Measurements from ENCODE around the gene WIPI1. TPM values are rescaled to one million over a fixed set of nuclear protein-coding genes. Genes with fewer than 3 reads are reported as not detected.

WIPI1 gene
- polyA plus RNA-seq, 1 donor (not counting 4 experiments of a cell fraction or from before 2014, with no cell fraction given): 49.4 TPM

GRCh38 chr17:68431045-68431608, 26.2 kb downstream of the WIPI1 start:
- Histone ChIP-seq H3K27me3 (ENCODE audit: control insufficient read depth, extremely low read depth, insufficient read depth, low read length) (no peaks in the 10 kb centered on the region), H3K4me3 (ENCODE audit: control insufficient read depth in 2 of 3, extremely low read depth in 1 of 3, insufficient read depth in 2 of 3, low read depth in 1 of 3, low read length in 3 of 3) (no peak overlapping the region), H3K27ac (ENCODE audit: control insufficient read depth, insufficient read depth, low read length) (no peak overlapping the region), H3K4me1 (ENCODE audit: control insufficient read depth, extremely low read depth, insufficient read depth, low read length) (peaks cover 2% of the 10 kb centered on the region), H3K9ac (ENCODE audit: control insufficient read depth, extremely low read depth, insufficient read depth, low read length) (no peak overlapping the region), H3K4me2 (ENCODE audit: control insufficient read depth, extremely low read depth, insufficient read depth, low read depth, low read length) (no peak overlapping the region), H3K9me1 (ENCODE audit: control insufficient read depth, extremely low read depth, insufficient read depth, low read length) (no peaks in the 10 kb centered on the region), H3K79me2 (ENCODE audit: control insufficient read depth, insufficient read depth, low read length) (no peaks in the 10 kb centered on the region), H3K9me3 (ENCODE audit: control insufficient read depth, low read depth, low read length) (no peaks in the 10 kb centered on the region), H2AFZ (ENCODE audit: control insufficient read depth, low read length) (no peak overlapping the region), H3K36me3 (ENCODE audit: control insufficient read depth in 2 of 2, extremely low read depth in 1 of 2, insufficient read depth in 2 of 2, low read length in 2 of 2) (peaks cover 31 to 50% of the 10 kb centered on the region in 2 experiments), H4K20me1 (ENCODE audit: control insufficient read depth, extremely low read depth, insufficient read depth, low read length) (no peaks in the 10 kb centered on the region)
- no peak for FAIRE-seq
- TF ChIP-seq, protein P1, sequence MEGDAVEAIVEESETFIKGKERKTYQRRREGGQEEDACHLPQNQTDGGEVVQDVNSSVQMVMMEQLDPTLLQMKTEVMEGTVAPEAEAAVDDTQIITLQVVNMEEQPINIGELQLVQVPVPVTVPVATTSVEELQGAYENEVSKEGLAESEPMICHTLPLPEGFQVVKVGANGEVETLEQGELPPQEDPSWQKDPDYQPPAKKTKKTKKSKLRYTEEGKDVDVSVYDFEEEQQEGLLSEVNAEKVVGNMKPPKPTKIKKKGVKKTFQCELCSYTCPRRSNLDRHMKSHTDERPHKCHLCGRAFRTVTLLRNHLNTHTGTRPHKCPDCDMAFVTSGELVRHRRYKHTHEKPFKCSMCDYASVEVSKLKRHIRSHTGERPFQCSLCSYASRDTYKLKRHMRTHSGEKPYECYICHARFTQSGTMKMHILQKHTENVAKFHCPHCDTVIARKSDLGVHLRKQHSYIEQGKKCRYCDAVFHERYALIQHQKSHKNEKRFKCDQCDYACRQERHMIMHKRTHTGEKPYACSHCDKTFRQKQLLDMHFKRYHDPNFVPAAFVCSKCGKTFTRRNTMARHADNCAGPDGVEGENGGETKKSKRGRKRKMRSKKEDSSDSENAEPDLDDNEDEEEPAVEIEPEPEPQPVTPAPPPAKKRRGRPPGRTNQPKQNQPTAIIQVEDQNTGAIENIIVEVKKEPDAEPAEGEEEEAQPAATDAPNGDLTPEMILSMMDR (optimal IDR thresholded peaks at IDR 0.05 in 1 of 3, IDR thresholded peaks at IDR 0.05 in 1 of 3, conservative IDR thresholded peaks at IDR 0.05 in 1 of 3; ENCODE audit: extremely low read depth in 1 of 3, insufficient read depth in 2 of 3, low read length in 3 of 3): no peak
- no peak for DNase-seq (ENCODE audit: low read depth, low spot score)
- dilution Hi-C loops (cut with MboI; ENCODE audit: extremely low pct_ligation_motif_present, low sequenced_read_pairs): no loop called here

GRCh38 chr17:68429881-68430280, 27.4 kb downstream of the WIPI1 start:
- H3K36me3 ChIP-seq (ENCODE audit: control insufficient read depth in 2 of 2, extremely low read depth in 1 of 2, insufficient read depth in 2 of 2, low read length in 2 of 2): peaks cover 31 to 51% of the 10 kb centered on the region in 2 experiments
- dilution Hi-C loops (cut with MboI; ENCODE audit: extremely low pct_ligation_motif_present, low sequenced_read_pairs): no loop called here

More at GRCh38 chr17:68429881-68430280, 27.4 kb downstream of the WIPI1 start:
- H3K27me3 ChIP-seq (ENCODE audit: control insufficient read depth, extremely low read depth, insufficient read depth, low read length): no peaks in the 10 kb centered on the region
- H3K9me1 ChIP-seq (ENCODE audit: control insufficient read depth, extremely low read depth, insufficient read depth, low read length): no peaks in the 10 kb centered on the region
- H3K79me2 ChIP-seq (ENCODE audit: control insufficient read depth, insufficient read depth, low read length): no peaks in the 10 kb centered on the region
- H3K27ac ChIP-seq (ENCODE audit: control insufficient read depth, insufficient read depth, low read length): no peak overlapping the region
- H3K9ac ChIP-seq (ENCODE audit: control insufficient read depth, extremely low read depth, insufficient read depth, low read length): no peak overlapping the region
- no peak for DNase-seq (ENCODE audit: low read depth, low spot score)
- H4K20me1 ChIP-seq (ENCODE audit: control insufficient read depth, extremely low read depth, insufficient read depth, low read length): no peaks in the 10 kb centered on the region
- H3K4me2 ChIP-seq (ENCODE audit: control insufficient read depth, extremely low read depth, insufficient read depth, low read depth, low read length): no peak overlapping the region
- H3K9me3 ChIP-seq (ENCODE audit: control insufficient read depth, low read depth, low read length): no peaks in the 10 kb centered on the region
- H2AFZ ChIP-seq (ENCODE audit: control insufficient read depth, low read length): no peak overlapping the region
- H3K4me1 ChIP-seq (ENCODE audit: control insufficient read depth, extremely low read depth, insufficient read depth, low read length): no peaks in the 10 kb centered on the region
- H3K4me3 ChIP-seq (ENCODE audit: control insufficient read depth in 2 of 3, extremely low read depth in 1 of 3, insufficient read depth in 2 of 3, low read depth in 1 of 3, low read length in 3 of 3): no peak overlapping the region
- no peak for TF ChIP-seq EZH2 (IDR thresholded peaks at IDR 0.05; ENCODE audit: low read length)
- TF ChIP-seq, protein P1 (optimal IDR thresholded peaks at IDR 0.05 in 1 of 3, IDR thresholded peaks at IDR 0.05 in 1 of 3, conservative IDR thresholded peaks at IDR 0.05 in 1 of 3; ENCODE audit: extremely low read depth in 1 of 3, insufficient read depth in 2 of 3, low read length in 3 of 3): no peak
- no peak for FAIRE-seq

Measured in keratinocyte (primary cell).